ENCODE results near the gene NPHP4.

GRCh38 chr1:5962265-5963105 lies 29.7 kb downstream of the NPHP4 start:
- no peak for TF ChIP-seq POLR2A (IDR thresholded peaks at IDR 0.05)
- TF ChIP-seq, protein P1, sequence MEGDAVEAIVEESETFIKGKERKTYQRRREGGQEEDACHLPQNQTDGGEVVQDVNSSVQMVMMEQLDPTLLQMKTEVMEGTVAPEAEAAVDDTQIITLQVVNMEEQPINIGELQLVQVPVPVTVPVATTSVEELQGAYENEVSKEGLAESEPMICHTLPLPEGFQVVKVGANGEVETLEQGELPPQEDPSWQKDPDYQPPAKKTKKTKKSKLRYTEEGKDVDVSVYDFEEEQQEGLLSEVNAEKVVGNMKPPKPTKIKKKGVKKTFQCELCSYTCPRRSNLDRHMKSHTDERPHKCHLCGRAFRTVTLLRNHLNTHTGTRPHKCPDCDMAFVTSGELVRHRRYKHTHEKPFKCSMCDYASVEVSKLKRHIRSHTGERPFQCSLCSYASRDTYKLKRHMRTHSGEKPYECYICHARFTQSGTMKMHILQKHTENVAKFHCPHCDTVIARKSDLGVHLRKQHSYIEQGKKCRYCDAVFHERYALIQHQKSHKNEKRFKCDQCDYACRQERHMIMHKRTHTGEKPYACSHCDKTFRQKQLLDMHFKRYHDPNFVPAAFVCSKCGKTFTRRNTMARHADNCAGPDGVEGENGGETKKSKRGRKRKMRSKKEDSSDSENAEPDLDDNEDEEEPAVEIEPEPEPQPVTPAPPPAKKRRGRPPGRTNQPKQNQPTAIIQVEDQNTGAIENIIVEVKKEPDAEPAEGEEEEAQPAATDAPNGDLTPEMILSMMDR (IDR thresholded peaks at IDR 0.05) = no peak

Data from lower leg skin (tissue), 3 donors.